Adipocyte (in vitro differentiated cells): Measurements from ENCODE around the gene FAM131C.
A peak's percentile ranks its signal among the peaks of the same experiment; 100 is the strongest.

Experiments
- DNase-seq: peaks from one replicate; pipeline ENCODE4 v3.0.0-alpha.2; 2015; ENCODE audit warnings: low read depth
- H3K27me3 ChIP-seq: replicated peaks from 2 replicates; pipeline ENCODE4 v1.7.0; 2013; ENCODE audit warnings: mild to moderate bottlenecking, low read length, moderate library complexity; ENCODE audit not compliant: control insufficient read depth, insufficient read depth
- H3K36me3 ChIP-seq: 2 replicates; pipeline ENCODE4 v1.7.0; 2013; ENCODE audit warnings: low read length, mild to moderate bottlenecking, moderate library complexity; ENCODE audit not compliant: control insufficient read depth, insufficient read depth, severe bottlenecking
- H3K4me1 ChIP-seq: 2 replicates; pipeline ENCODE4 v1.7.0; 2013; ENCODE audit warnings: mild to moderate bottlenecking, low read length, moderate library complexity; ENCODE audit not compliant: control insufficient read depth, insufficient read depth
- H3K4me3 ChIP-seq: 2 replicates; pipeline ENCODE4 v1.7.0; 2013; ENCODE audit warnings: mild to moderate bottlenecking, low read length, moderate library complexity
- H3K9ac ChIP-seq: 2 replicates; pipeline ENCODE4 v1.7.0; 2013; ENCODE audit warnings: mild to moderate bottlenecking, low read length, moderate library complexity
- H3K9me3 ChIP-seq: 2 replicates; pipeline ENCODE4 v1.7.0; 2013; ENCODE audit warnings: mild to moderate bottlenecking, low read length, moderate library complexity; ENCODE audit not compliant: control insufficient read depth

FAM131C gene

GRCh38 chr1:16017461-16018303, 55.8 kb downstream of the FAM131C start, which contains the start of gene HSPB7:
TSS of gene HSPB7 (minus strand) at chr1:16018043. CDS start at chr1:16017963, 80 bp downstream.
- H3K9ac ChIP-seq = peak within 1 kb of the TSS; percentile 90
- peak; percentile 93 for DNase-seq
- H3K4me1 ChIP-seq = peaks cover 66% of the 10 kb centered on the region
- H3K4me3 ChIP-seq = peak within 1 kb of the TSS; percentile 79
- peaks cover 4% of the 10 kb centered on the region for H3K27me3 ChIP-seq
- no peaks in the 10 kb centered on the region for H3K36me3 ChIP-seq
- H3K9me3 ChIP-seq = no peaks in the 10 kb centered on the region

GRCh38 chr1:16017076-16017460, 56.4 kb downstream of the FAM131C start:
- peak overlapping the region; percentile 90 for H3K9ac ChIP-seq
- H3K27me3 ChIP-seq = peaks cover 4% of the 10 kb centered on the region
- no peaks in the 10 kb centered on the region for H3K36me3 ChIP-seq
- peaks cover 70% of the 10 kb centered on the region for H3K4me1 ChIP-seq
- no peak for DNase-seq
- H3K9me3 ChIP-seq = no peaks in the 10 kb centered on the region
- H3K4me3 ChIP-seq = peak overlapping the region; percentile 79

- Histone ChIP-seq H3K4me3 (peak overlapping the region; percentile 79), H3K9ac (peak overlapping the region; percentile 90), H3K27me3 (no peaks in the 10 kb centered on the region), H3K36me3 (no peaks in the 10 kb centered on the region), H3K4me1 (peaks cover 70% of the 10 kb centered on the region), H3K9me3 (no peaks in the 10 kb centered on the region)
- DNase-seq = peak; percentile 27
Observed at GRCh38 chr1:16015960-16016901, 57.2 kb downstream of the FAM131C start.

- no peak overlapping the region for H3K4me3 ChIP-seq
- no peaks in the 10 kb centered on the region for H3K27me3 ChIP-seq
- peaks cover 70% of the 10 kb centered on the region for H3K4me1 ChIP-seq
- DNase-seq = no peak
- no peaks in the 10 kb centered on the region for H3K9me3 ChIP-seq
- peak overlapping the region; percentile 90 for H3K9ac ChIP-seq
- no peaks in the 10 kb centered on the region for H3K36me3 ChIP-seq
Observed at GRCh38 chr1:16015491-16015890, 58.0 kb downstream of the FAM131C start.

- Histone ChIP-seq H3K9me3 (no peaks in the 10 kb centered on the region), H3K4me3 (no peak overlapping the region), H3K4me1 (peaks cover 64% of the 10 kb centered on the region), H3K27me3 (no peaks in the 10 kb centered on the region), H3K9ac (peak overlapping the region; percentile 60), H3K36me3 (no peaks in the 10 kb centered on the region)
- DNase-seq = peak; percentile 42
Observed at GRCh38 chr1:16014509-16015482, 58.7 kb downstream of the FAM131C start.

GRCh38 chr1:16013908-16014258, 59.6 kb downstream of the FAM131C start:
- Histone ChIP-seq H3K9me3 (no peaks in the 10 kb centered on the region), H3K27me3 (no peaks in the 10 kb centered on the region), H3K4me3 (no peak overlapping the region), H3K36me3 (no peaks in the 10 kb centered on the region), H3K9ac (peak overlapping the region; percentile 60), H3K4me1 (peaks cover 55% of the 10 kb centered on the region)
- DNase-seq = no peak

- Histone ChIP-seq H3K9ac (peak overlapping the region; percentile 60), H3K9me3 (no peaks in the 10 kb centered on the region), H3K27me3 (no peaks in the 10 kb centered on the region), H3K4me3 (no peak overlapping the region), H3K4me1 (peaks cover 50% of the 10 kb centered on the region), H3K36me3 (no peaks in the 10 kb centered on the region)
- DNase-seq = peak; percentile 74
Observed at GRCh38 chr1:16013220-16013907, 60.1 kb downstream of the FAM131C start.

GRCh38 chr1:16012590-16013219, 60.7 kb downstream of the FAM131C start:
- peak; percentile 69 for DNase-seq
- no peaks in the 10 kb centered on the region for H3K36me3 ChIP-seq
- no peak overlapping the region for H3K4me3 ChIP-seq
- H3K27me3 ChIP-seq = no peaks in the 10 kb centered on the region
- peaks cover 44% of the 10 kb centered on the region for H3K4me1 ChIP-seq
- no peak overlapping the region for H3K9ac ChIP-seq
- H3K9me3 ChIP-seq = no peaks in the 10 kb centered on the region

GRCh38 chr1:16011936-16012589, 61.4 kb downstream of the FAM131C start:
- Histone ChIP-seq H3K36me3 (no peaks in the 10 kb centered on the region), H3K9me3 (no peaks in the 10 kb centered on the region), H3K4me1 (peaks cover 37% of the 10 kb centered on the region), H3K4me3 (no peak overlapping the region), H3K9ac (no peak overlapping the region), H3K27me3 (no peaks in the 10 kb centered on the region)
- DNase-seq = no peak
